Endothelial cell (in vitro differentiated cells): Measurements from ENCODE around the gene EXOC3L4. TPM values are rescaled to one million over a fixed set of nuclear protein-coding genes. Genes with fewer than 3 reads are reported as not detected.
A peak's percentile ranks its signal among the peaks of the same experiment; 100 is the strongest.

Source experiments
- DNase-seq: peaks from one replicate; pipeline ENCODE4 v3.0.0; 2021; ENCODE audit warnings: low spot score
- H3K27ac Mint-ChIP-seq: one replicate; pipeline ENCODE4 v1.8.0; 2021; ENCODE audit warnings: mixed read lengths, inconsistent platforms; ENCODE audit not compliant: unreplicated experiment
- H3K27me3 Mint-ChIP-seq: one replicate; pipeline ENCODE4 v1.8.0; 2021; ENCODE audit warnings: mild to moderate bottlenecking, moderate library complexity, mixed read lengths, inconsistent platforms; ENCODE audit not compliant: unreplicated experiment
- H3K36me3 Mint-ChIP-seq: one replicate; pipeline ENCODE4 v1.8.0; 2021; ENCODE audit warnings: mild to moderate bottlenecking, low read depth, mixed read lengths, inconsistent platforms; ENCODE audit not compliant: unreplicated experiment
- H3K4me1 Mint-ChIP-seq: one replicate; pipeline ENCODE4 v1.8.0; 2021; ENCODE audit warnings: mild to moderate bottlenecking, mixed read lengths, inconsistent platforms; ENCODE audit not compliant: unreplicated experiment
- H3K4me3 Mint-ChIP-seq: one replicate; pipeline ENCODE4 v1.8.0; 2021; ENCODE audit warnings: mild to moderate bottlenecking, mixed read lengths, inconsistent platforms; ENCODE audit not compliant: unreplicated experiment
- H3K9me3 Mint-ChIP-seq: one replicate; pipeline ENCODE4 v1.8.0; 2021; ENCODE audit warnings: mixed read lengths, inconsistent platforms; ENCODE audit not compliant: unreplicated experiment
- total RNA-seq: library from RNA; stranded (reverse); fragmentation: NEBNext Ultra II Directional; extraction: Animal tissue kit (Norgen Biotek cat#: 25700); gene quantifications from one replicate; pipeline ENCODE4 v1.2.1, GENCODE V29; 2021; ENCODE audit not compliant: unreplicated experiment
- TF ChIP-seq, protein P1 (sequence below): fragments of 200-600 bp; sonication (generic); IDR thresholded peaks from one replicate; pipeline ENCODE4 v1.5.0; 2021; ENCODE audit warnings: antibody characterized with exemption; ENCODE audit not compliant: unreplicated experiment

Gene EXOC3L4
- total RNA-seq, 1 donor from 2014 or later, result not detected

DNA sequence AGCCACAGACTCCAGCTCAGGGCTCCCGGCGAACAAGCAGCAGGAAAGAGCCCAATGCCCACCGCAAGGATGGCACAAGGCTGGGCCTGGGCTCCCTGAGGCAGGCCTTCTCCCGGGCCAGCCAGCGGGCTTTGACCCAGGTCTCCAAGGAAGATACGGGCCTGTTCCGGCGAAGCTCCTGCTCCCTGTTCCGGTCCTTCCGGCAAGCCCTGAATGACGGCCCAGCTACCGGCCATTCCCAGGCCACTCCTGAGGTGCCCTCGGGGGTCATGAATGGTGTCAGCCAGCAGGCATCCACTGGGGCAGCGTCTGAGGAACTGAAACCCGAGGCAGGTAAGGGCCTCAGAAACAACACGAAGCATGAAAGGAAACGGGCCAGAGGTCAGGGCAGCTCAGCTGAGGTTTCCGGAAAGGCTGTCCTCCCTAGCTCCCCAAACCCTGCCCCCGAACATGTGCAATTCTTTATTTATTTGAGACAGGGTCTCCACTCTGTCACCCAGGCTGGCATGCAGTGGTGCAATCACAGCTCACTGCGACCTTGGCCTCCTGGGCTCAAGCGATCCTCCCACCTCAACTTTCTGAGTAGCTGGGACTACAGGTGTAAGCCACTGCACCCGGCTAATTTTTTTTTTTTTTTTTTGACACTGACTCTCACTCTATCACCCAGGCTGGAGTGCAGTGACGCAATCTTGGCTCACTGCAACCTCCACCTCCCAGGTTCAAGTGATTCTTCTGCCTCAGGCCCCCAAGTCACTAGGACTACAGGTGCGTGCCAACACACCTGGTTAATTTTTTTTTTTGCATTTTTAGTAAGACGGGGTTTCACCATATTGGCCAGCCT is 6.0 kb downstream of the EXOC3L4 start:
- Mint-ChIP-seq H3K36me3 (no peaks in the 10 kb centered on the region), H3K27me3 (peaks cover 20% of the 10 kb centered on the region), H3K9me3 (no peaks in the 10 kb centered on the region), H3K27ac (no peak overlapping the region), H3K4me3 (no peak overlapping the region), H3K4me1 (peaks cover 7% of the 10 kb centered on the region)
- DNase-seq, result no peak
- TF ChIP-seq, protein P1, sequence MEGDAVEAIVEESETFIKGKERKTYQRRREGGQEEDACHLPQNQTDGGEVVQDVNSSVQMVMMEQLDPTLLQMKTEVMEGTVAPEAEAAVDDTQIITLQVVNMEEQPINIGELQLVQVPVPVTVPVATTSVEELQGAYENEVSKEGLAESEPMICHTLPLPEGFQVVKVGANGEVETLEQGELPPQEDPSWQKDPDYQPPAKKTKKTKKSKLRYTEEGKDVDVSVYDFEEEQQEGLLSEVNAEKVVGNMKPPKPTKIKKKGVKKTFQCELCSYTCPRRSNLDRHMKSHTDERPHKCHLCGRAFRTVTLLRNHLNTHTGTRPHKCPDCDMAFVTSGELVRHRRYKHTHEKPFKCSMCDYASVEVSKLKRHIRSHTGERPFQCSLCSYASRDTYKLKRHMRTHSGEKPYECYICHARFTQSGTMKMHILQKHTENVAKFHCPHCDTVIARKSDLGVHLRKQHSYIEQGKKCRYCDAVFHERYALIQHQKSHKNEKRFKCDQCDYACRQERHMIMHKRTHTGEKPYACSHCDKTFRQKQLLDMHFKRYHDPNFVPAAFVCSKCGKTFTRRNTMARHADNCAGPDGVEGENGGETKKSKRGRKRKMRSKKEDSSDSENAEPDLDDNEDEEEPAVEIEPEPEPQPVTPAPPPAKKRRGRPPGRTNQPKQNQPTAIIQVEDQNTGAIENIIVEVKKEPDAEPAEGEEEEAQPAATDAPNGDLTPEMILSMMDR, result no peak

DNA sequence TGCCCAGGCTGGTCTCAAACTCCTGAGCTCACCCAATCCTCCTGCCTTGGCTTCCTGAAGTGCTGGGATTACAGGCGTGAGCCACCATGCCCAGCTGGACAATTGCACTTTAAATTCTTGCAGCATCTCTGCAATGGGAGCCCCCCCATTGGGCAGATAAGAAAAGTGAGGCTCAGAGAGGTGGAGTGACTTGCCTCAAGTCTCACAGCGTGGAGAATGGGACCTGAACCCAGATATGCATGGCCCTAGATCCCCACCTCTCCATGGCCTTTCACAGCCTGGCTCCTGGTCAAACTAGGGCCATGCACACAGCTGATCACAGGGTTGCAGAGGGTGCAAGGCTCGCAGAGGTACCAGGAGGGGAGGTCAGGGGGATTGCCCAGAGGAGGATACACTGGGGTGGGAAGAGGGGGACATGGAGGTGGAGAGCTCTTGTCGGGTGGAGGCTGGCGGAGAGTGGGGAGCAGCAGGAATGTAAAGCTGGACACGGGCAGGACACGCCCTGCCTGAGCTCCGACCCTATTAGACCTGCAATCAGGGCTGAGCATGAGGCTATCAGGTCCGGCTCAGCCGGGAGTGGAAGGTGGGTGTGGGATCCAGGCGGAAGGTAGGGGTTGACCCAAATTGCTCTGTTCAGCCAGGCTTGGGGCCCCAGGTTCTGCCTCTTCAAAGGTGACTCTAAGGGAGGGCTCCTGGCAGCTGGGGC is 6.9 kb downstream of the EXOC3L4 start:
- DNase-seq, result no peak
- no peak overlapping the region for H3K27ac Mint-ChIP-seq
- peak overlapping the region; percentile 32 for H3K4me3 Mint-ChIP-seq

DNA sequence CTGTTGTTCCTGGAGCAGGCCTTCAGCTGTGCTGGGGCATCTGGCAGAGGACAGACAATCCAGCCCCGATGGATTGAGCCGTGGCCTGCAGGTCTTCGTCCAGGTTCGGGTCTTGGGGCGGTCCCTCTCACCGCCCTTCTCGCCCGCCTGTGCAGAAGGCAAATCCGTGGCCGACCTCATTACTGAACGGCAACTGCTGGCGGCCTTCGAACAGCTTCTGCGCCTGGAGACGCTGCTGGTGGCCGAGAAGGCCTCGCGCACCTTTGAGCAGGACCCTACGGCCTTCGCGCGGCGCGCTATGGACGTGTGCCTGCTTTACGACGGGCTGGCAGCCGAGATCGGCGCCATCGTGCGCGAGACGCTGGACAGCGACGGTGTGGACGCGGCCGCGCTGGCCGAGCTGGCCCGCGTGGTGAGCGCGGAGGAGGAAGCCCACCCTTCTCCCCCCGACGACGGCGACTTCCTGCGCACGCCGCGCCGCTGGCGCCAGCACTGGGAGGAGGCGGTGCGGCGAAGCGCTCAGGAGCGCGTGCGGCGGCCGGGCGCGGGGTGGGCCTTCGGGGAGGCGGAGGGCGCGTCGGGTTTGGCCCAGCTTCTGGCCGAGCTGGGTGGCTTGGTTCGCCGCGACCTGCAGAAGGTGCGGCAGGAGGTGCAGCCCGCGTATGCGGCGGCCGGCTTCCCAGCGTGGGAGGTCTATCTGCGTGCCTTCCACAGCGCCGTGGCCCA is 7.6 kb downstream of the EXOC3L4 start:
- Mint-ChIP-seq H3K27me3 (peaks cover 16% of the 10 kb centered on the region), H3K27ac (no peak overlapping the region), H3K36me3 (no peaks in the 10 kb centered on the region), H3K4me3 (no peak overlapping the region), H3K9me3 (no peaks in the 10 kb centered on the region), H3K4me1 (peaks cover 7% of the 10 kb centered on the region)
- no peak for DNase-seq
- TF ChIP-seq, protein P1, result no peak

More for the DNA sequence above, 6.9 kb downstream of the EXOC3L4 start:
- Mint-ChIP-seq H3K9me3 (no peaks in the 10 kb centered on the region), H3K36me3 (no peaks in the 10 kb centered on the region), H3K27me3 (peaks cover 20% of the 10 kb centered on the region), H3K4me1 (peaks cover 7% of the 10 kb centered on the region)
- TF ChIP-seq, protein P1, result no peak

DNA sequence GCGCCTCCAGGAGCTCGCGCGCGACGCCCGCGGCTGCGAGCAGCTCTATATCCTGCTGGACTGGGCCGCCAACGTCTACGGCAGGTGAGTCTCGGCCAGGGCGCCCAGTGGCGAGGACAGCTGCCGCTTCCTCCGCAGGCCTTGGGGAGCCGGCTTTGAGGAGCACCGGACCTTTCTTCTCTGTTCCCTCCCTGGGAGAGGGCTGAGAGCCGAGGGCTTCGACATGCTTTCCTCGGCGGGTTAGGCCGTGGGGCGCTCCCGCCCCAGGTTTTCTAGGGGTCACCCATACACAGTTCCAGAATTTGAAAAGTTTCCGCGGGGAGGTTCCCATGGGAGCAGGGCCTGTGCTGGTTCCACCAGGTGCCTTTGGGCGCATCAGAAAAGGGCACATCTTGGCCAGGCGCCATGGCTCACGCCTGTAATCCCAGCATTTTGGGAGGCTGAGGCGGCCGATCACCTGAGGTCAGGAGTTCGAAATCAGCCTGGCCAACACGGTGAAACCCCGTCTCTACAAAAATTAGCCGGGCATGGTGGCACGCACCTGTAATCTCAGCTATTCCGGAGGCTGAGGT is 8.2 kb downstream of the EXOC3L4 start:
- TF ChIP-seq, protein P1, result no peak
- DNase-seq, result no peak

More for the DNA sequence above, 8.2 kb downstream of the EXOC3L4 start:
- Mint-ChIP-seq H3K27ac (no peak overlapping the region), H3K27me3 (peaks cover 16% of the 10 kb centered on the region), H3K4me3 (no peak overlapping the region), H3K4me1 (peaks cover 7% of the 10 kb centered on the region), H3K9me3 (no peaks in the 10 kb centered on the region), H3K36me3 (no peaks in the 10 kb centered on the region)
